SW480 (cell line): ENCODE data around the gene VAV2.
"Not testable (repeated sequence)": the region's sequence is repeated elsewhere in the genome, so short reads cannot be mapped to it uniquely, and the experiment has no call there.

Experiments
- DNase-seq: peaks from one replicate; pipeline ENCODE4 v3.0.0-alpha.2; 2016; ENCODE audit warnings: low spot score

The VAV2 gene

DNA sequence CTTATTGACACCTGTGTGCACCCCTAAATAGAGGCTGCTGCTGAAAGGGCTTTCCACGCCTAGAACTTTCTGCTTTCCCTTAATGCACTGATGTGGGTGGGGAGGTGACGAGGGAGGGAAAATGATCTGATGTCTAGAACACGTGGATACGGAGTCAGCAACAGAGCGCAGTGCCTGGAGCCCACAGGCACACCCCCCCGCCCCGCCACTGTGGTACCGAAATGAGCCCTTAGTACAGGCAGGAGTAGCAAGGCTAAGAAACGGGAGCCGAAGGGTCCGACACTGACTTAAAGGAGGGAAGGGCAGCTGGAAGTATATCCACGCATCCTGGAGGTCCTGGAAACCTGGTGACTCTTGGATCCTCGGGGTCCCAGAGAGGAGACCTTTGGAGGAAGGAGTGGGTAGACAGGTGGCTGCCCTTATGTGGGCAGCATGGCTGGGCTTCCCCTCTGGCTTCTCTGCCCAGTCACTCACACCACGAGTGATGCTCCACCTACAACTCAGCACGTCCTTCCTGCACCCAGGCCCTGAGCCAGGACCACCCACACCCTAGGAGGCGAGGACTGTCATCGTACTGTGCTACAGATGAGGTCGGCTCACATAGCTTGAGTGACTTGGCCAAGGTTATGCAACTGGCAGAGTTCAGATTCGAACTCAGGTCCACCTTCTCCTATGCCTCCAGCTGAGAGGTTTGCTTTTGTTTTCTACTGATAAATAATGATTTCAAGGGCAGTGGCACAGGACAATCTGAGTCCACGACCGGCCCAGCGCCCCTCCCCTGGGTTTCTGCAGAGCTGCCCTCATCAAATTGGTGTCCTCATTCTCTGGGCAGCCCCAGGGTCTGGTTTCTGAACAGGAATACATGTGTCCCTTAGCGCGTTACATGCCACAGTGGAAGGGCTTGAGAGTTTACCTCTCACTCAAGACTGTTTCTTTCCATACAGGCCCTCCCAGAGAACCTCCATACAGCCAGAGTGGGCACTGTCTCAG, 4.7 kb upstream of the VAV2 start:
- DNase-seq: no peak

DNA sequence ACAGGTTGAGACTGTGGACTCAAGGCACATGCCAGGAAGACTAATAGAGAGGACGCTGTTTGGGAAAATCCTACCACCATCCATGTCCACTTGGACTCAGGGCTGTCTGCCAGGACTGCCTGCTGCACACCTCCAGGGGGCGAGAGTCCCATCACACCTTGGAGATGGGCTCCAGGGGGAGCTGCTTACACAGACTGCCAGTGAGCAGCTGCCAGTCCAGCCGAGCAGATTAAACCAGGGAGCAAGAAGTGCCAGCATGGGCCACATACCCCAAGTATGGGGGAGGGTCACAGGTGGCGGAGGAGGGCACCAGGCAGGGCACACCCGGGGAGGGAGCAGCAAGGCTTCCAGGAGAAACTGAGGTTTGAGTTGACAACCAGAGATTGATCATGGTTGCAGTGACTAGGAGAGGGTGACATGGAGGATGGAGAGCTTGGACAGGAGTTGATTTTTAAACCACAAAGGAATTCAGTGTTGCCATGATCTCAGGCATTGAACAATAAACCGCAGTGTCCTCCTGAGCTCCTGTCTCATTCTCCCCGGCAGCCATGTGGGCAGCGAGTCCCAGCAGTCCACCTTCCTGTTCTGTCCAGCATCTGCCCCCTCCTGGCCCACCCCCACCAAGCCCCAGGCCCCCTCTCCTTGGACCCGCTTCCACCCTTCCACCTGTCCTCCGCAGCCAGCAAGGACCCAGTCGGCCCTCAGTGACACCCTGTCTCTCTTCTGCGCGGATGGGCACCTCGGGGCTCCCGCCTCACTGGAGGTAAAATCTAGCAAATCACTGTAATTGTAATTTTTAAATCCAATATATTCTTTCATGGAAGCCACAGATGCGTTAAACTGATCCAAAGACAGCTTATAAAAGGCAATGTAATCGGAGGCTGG, 3.1 kb upstream of the VAV2 start:
- DNase-seq: peak; percentile 23

DNA sequence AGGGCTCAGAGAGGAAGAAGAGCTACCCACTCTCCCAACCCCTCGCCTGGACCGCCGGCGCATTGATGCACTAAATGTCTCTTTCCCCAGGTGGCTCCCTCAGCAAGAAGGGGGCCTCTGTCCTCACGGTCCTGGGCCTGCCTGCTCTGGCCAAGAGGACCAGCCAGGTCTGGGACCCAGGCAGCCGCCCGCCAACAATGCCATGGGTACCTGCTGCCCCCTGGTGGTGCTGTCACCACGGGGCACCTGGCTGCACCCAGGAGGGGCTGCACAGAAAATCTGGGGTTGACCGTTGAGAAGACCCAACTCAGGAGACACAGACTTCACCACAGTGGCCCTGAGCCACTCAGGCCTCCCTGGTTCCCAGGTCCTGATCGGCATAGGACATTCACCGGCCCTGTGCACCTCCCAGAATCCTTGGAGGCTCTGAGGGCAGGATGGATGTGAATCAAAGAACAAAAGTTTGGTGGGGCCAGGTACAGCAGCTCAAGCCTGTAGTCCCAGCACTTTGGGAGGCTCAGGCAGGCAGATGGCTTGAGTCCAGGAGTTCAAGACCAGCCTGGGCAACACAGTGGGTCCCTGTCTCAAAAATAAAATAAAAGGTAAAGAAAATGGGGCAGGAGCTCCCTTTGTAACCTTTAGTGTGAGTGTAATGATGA, 2.4 kb upstream of the VAV2 start:
- DNase-seq: peak; percentile 61

DNA sequence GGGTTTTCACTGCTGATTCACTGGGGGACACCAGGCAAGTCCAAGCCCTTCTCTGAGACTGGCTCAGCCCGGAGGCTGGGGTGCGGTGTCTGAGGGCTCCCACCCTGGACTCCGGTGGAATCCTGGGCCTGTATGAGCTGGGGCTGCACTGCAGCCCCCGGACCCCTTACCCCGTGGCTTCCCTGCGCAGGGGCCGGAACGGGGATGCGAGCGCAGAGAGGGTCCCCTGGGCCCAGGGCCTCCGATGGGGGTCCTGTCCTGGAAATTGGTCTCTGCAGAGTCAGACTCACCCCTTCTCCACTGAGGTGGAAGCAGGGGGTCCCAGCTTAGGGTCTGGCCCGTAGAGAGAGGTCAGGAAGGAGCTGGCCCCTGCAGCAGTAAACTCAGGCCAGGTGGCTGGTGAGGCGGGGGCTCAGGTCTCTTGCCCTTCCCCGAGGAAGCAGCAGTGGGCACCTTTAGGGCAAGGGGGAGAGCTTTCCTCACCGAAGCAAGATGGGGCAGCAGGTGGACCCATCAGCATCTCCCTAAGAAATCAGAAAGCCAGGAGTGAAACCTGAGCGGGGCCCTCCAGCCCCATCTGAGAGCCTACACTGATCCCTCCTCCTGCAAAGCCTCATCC, 1.6 kb upstream of the VAV2 start:
- no peak for DNase-seq

DNA sequence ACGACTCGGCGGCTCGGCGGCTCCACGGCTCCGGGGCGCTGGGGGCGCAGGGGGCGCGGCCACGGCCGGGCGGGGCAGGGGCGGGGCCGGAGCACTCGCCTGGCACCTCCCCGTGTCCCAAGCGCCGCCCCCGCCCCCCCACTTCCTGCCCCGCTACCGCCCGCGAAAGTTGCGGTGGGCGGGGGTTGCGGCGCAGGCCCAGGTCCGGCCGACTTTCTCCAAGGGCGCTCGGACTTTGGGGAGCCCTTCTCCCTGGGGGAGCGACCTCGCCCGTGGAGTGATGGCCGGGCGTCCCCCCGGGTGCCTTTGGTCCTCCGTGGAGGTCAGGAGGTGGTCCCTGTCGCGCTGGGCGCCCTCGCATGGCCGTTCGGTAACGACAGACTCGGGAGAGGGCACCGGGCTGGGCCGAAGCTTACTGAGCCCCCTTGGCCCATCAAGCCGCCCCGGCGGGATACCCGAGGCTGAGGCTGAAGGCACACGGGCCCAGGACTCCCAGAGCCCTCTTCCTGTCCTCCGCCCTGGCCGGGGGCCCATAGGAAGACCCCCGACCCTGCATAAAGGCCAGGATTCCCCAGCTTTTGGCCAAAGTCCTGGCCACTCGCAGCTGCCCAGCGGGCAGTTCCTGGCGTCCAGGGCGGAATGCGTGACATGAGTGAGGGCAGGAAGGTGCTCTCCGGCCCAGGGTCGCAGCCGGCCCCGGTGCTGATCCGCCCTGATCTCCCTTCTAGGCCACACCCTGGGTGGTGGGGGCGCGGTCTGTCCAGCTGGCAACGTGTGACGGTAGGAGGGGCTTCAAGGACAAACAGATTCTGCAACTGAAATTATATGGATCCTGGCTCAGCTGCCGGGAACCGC, 883 bp upstream of the VAV2 start:
- DNase-seq: peak; percentile 82

DNA sequence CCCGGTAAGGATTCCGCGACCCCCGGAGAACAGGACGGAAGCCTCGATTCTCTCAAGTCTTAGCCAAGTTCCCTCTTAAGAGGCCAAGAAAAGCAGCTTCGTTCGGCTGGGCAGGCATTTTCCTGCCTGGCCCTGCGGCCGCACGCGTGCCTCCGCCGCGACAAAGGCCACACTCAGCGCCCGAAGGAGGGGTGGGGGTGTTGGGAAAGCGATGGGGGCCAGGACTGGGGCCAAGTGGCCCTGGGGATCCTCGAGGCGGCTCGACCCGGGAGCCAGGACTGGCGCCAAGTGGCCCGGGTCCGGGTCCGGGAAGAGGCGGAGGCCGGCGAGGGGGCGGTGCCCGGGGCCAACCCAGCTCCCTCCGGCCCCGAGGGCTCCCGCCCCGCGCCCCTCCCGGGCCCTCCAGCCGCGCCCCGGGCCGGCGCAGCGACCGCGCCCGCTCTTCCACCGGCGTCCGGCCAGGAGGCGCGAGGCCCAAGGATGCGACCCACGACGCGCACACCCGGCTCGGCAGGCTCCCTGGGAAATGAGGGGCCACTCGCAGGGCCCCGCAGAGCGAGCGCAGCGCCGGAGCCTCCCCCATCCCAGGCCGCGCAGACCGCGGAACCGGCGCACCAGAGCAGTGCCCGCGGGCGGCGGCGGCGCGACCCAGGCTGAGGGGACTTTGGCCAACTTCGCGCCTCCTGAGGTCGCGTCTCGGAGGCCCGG, 756 bp downstream of the VAV2 start:
- DNase-seq: no peak

DNA sequence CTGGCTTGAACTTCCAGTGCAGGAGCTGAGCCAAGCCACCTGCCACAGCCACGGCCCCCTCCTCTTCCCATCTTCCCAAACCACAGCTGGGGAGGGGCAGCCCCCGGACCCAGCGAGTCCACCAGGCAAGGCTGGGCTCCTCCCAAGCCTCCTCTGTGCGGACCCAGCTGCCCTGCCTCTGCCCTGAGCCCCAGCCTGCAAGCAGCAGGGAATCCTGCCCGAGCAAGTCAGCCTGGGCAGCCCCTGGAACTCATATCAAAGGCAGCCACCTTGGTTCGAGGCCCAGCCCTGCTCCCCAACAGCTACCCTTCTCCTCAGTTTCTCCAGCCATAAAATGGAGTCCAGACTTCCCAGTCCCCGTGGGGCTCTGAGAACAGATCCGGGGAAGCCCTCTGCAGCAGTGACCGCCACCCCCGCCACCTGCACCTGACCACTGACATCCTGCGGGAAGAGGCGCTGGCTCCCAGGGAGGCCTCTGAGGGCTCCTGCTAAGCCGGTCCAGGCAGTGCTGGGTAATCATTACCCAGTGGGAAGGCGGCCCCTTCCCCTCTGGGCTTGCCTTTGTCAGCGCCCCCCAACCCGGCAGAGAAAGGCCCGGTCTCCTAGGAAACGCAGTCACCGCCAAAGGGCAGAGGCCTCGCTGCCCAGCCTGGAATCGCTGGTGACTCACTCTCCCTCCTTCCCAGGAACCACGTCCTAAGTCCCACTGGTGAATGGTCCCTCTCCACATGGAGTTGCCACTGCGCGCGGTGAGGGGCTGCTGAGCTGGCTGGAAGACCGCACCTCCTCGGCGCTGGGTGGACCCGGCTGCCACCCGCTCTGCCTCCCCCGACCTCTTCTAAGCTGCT, 1.5 kb downstream of the VAV2 start:
- peak; percentile 69 for DNase-seq

DNA sequence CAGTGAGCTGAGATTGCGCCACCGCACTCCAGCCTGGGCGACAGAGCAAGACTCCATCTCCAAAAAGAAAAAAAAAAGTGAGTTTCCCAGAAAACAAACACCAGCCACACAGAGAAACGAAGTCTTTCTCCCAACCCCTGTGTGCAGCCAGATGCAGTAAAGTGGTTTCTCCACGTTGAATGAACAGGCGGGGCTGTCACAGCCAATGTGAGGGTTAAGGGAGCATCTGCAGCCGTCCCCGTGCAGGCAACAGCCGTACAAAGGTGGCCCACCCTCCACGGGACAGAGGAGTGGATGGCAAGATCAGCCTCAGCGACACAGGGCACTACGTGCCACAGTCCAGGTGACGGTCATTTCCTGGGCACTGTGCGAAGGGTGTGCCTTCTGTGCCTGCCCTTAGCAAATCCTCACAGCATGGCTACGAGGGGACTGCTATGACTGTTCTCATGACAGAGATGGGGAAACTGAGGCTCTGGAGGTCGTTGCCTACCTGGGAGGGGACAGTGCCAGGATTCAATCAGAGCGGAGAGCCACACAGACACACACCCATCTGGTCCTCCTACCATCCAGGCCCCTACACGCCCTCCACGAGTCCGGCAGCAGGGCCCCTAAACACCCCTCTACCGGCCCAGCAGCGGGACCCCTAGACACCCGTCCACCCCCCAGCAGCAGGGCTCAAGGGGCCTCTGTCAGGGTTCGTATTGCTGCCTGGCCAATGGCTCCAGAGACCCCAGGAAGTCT, 2.3 kb downstream of the VAV2 start:
- no peak for DNase-seq

DNA sequence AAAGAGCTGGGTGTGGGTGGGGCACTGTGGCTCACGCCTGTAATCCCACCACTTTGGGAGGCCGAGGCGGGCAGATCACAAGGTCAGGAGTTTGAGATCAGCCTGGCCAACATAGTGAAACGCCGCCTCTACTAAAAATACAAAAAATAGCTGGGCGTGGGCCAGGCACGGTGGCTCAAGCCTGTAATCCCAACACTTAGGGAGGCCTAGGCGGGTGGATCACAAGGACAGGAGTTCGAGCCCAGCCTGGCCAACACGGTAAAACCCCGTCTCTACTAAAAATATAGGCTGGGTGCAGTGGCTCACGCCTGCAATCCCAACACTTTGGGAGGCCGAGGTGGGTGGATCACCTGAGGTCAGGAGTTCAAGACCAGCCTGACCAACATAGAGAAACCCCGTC, 3.4 kb downstream of the VAV2 start:
- not testable (repeated sequence) for DNase-seq

DNA sequence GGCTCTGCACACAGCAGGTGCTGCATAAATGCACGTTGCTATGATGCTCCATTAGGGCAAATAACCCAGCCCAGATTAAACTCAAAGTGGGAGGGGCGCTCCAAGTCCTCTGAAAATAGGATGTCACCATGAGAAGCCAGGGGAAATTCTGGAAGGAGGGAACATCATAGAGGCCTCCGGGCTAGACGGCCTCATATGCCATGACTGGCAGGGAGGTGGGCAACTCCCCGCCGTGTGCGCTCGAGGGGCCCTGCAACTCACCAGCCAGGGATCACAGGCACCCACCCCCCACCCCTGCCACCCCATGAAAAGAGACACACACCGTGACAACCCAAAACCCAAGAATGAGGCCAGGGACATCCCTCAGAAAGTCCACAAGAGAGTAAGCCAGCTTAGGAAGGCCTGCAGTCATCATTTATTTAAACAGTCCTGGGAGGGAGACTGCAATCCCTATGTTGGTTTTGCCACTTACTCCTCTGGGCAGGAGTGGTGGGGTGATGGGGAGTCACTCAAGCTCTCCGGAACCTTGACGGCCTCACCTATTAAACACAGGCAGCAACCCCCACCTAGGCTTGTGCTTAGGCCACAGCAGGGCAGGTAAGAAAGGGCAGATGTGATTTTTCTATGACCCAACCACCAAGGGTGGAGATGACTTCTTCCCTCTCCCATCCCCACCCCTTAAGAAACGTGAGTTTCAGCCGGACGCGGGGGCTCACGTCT, 4.0 kb downstream of the VAV2 start:
- no peak for DNase-seq

DNA sequence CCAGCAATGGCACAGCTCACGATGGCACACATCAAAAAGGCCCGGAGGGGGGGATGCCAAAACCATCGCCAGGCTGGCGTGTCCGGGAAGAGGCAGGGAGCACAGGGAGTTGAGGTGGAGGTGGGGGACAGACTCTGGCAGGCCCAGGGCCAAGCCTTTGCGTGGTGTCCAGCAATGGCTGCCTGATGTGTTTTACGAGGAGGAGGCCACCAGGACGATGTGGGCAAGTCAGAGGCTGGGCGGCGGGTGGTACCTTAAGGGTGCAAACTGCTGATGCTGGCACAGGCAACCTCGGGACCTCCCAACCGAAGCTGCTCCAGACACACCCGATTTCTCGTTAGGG, 4.7 kb downstream of the VAV2 start:
- DNase-seq: no peak

DNA sequence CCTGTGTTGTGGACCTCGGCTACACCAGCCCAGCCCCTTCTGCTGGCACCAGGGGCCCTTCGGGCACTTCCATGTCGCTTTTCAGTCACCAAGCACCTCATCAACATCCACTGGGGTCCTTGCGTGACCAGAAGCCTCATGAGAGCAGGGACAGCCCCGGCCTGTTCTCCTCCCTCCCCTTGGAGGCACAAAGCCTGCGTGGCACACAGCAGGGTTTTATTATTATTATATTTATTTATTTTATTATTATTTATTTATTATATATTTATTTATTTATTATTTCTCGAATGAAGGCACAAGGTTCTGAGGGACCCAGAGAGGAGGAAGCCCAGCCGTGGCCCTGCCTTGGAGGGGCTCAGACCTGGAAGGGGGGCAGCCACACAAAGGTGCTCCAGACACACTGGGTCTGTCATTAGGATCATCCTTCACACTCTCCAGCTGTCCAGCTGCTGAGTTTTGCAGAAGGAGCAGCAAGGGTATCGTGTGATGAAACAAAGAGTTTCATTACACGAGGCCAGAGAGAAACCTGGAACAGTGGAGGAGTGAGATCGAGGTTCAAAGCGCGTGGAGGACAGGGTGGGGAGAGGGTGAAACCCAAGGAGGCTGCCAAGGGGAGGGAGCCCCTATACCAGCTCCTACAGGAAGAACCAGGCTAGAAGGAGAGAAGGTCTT, 5.2 kb downstream of the VAV2 start:
- no peak for DNase-seq

DNA sequence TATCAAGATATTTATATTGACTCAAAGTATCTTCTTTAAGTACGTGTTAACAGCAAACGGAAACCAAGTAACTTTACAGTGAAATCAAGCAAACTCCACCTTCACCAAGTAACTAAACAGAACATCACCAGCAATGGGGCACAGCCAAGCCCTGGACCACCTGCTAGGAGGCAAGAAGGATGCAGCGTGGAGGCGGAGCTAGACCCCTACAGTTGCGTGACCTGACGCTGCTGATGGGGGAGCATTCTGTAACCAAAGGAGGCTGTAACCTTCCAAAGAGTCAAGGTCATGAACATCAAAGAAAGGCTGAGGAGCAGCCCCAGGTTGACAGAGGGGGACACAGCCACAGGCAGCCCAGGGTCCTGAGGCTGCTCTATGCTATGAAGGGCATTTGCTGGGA, 6.1 kb downstream of the VAV2 start:
- DNase-seq: no peak

DNA sequence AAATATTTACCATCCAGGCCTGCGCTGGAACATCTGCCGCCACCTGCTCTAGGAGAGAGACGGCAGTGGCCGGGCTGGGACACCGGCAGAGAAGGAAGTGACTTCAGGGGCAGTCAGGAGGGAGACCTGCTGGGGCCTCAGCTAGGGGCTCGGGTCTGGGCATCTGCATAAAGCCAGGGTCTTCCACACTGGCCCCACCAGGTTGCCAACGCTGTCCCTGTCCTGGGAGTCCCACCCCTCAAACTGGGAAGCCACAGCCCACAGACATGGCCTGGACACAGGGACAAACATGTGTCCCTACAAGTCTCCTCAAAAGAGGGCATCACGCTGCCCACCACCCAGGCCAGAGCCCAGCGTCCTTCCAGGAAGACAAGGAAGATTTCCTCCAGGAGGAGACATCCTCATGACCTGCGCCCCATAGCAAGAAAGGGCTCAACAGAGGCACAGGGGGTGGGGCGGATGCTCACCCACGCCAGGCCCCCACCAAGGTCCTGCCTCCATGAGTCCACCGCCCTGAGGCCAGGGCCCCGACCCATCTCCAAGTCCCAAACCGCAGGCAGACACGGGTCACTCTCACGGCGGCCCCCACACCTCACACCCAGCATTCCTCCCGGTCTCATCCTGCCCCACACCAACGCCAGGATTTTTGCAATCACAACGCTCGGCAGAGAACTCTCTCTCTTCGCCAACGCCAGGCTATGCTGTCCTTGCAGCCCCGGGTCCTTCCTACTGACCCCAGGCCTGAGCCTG, 9.0 kb downstream of the VAV2 start:
- no peak for DNase-seq

DNA sequence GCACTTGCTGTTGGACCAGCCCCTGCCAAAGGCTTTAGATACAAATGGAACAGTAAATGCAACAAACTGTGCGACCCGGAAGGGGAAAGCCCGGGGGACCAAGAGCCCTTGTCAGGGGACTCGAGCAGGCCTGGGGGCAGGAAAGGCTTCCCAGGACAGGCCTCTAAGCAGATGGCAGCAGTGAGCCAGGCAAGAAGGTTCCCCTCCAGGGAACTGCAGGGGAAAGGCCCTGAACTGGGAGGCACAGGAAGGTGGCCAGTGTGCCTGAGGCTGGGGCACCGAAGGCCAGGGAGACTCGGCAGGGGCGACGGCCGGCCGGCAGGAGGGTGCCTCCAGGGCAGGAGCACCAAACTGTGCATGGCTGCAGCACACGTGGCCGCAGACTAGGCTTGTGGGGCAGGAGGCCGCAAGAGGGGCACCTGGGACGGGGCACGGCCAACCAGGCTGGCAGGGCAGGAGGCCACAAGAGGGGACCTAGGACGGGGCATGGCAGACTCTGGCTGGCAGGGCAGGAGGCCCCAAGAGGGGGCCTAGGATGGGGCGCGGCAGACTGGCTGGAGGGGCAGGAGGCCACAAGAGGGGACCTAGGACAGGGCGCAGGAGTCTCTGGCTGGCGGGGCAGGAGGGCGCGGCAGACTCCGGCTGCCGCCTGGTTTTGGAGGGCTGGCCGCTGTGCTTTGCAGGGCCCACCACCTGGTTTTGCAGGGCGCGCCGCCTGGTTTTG, 10.0 kb downstream of the VAV2 start:
- no peak for DNase-seq

DNA sequence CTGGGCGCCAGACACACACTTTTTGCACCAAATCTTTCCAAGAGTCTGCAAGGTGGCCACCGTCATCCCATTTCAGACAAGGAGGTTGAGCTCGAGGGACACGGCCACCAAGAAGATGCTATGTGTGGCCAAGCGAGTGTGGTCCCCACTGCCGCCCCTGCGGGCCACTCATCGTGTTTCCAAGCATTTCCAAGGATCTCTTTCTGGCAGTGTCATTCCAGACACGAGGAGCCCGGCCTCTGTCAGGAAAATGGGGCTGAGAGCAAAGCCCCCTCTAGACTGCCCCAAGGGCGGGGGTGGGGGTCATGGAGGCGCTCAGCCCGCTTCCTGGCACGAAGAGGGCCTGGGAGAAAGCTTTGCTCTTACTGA, 10.6 kb downstream of the VAV2 start:
- no peak for DNase-seq
